HEK293 (cell line): ENCODE measurements around the gene LRSAM1.

ENCODE experiments used
- CTCF ChIA-PET: fragments of 350-600 bp; formaldehyde crosslinking; extraction: SDS; loops from one replicate; lab custom pipeline; 2021; ENCODE audit warnings: antibody characterized with exemption; lab: Yijun Ruan, JAX
- POLR2A ChIA-PET: fragments of 300-600 bp; formaldehyde crosslinking; extraction: SDS; loops from one replicate; lab custom pipeline; 2020; ENCODE audit warnings: antibody characterized with exemption, inconsistent platforms; lab: Yijun Ruan, JAX
- H3K27ac ChIP-seq: fragments of 200-500 bp; sonication (Bioruptor generic); 2 replicates; pipeline ENCODE4 v1.5.1; 2014; ENCODE audit warnings: low read depth, low read length, control low read depth, inconsistent platforms; ENCODE audit errors: extremely low read depth
- H3K36me3 ChIP-seq, 2 experiments: fragments of 200-500 bp in 1 of 2; sonication (Bioruptor generic) in 1 of 2; 1 replicate in 1 of 2; 2 replicates in 1 of 2; pipeline ENCODE4 v1.5.1; 2014 to 2017; ENCODE audit warnings: inconsistent platforms in 2 of 2, low read length in 2 of 2; ENCODE audit not compliant: control insufficient read depth in 2 of 2, insufficient read depth in 1 of 2
- H3K4me1 ChIP-seq: fragments of 200-500 bp; sonication (Bioruptor generic); 2 replicates; pipeline ENCODE4 v1.5.1; 2014; ENCODE audit warnings: mild to moderate bottlenecking, low read length, inconsistent platforms; ENCODE audit not compliant: control insufficient read depth, insufficient read depth
- H3K4me3 ChIP-seq: 2 replicates; pipeline ENCODE4 v1.5.1; 2011; ENCODE audit warnings: low read depth, mild to moderate bottlenecking, control low read depth, low read length, moderate library complexity
- H3K9me3 ChIP-seq: fragments of 200-500 bp; sonication (Bioruptor generic); 2 replicates; pipeline ENCODE4 v1.5.1; 2014; ENCODE audit warnings: low read depth, low read length, inconsistent platforms; ENCODE audit not compliant: control insufficient read depth, insufficient read depth
- CTCF ChIP-seq: fragments of 450-650 bp; formaldehyde crosslinking; IDR thresholded peaks from 2 replicates; pipeline ENCODE4 v1.5.1; 2016; ENCODE audit warnings: missing biosample characterization, missing genetic modification characterization
- INSM2 ChIP-seq: fragments of 450-650 bp; formaldehyde crosslinking; IDR thresholded peaks from 2 replicates; pipeline ENCODE4 v1.5.1; 2016; ENCODE audit warnings: missing biosample characterization, missing genetic modification characterization
- KLF7 ChIP-seq: fragments of 450-650 bp; formaldehyde crosslinking; IDR thresholded peaks from 2 replicates; pipeline ENCODE4 v1.5.1; 2016; ENCODE audit warnings: missing biosample characterization, missing genetic modification characterization, borderline replicate concordance
- PRDM6 ChIP-seq: fragments of 450-650 bp; formaldehyde crosslinking; IDR thresholded peaks from 2 replicates; pipeline ENCODE4 v1.5.1; 2017; ENCODE audit warnings: missing biosample characterization, missing genetic modification characterization
- REPIN1 ChIP-seq: fragments of 450-650 bp; formaldehyde crosslinking; IDR thresholded peaks from 2 replicates; pipeline ENCODE4 v1.5.1; 2017; ENCODE audit warnings: missing biosample characterization, missing genetic modification characterization, low read depth
- ZBTB49 ChIP-seq: fragments of 450-650 bp; formaldehyde crosslinking; IDR thresholded peaks from 2 replicates; pipeline ENCODE4 v1.5.1; 2016; ENCODE audit warnings: missing biosample characterization, missing genetic modification characterization, low read depth
- ZNF121 ChIP-seq: fragments of 450-650 bp; formaldehyde crosslinking; IDR thresholded peaks from 2 replicates; pipeline ENCODE4 v1.5.1; 2016; ENCODE audit warnings: missing biosample characterization, missing genetic modification characterization
- ZNF18 ChIP-seq: fragments of 450-650 bp; formaldehyde crosslinking; IDR thresholded peaks from 2 replicates; pipeline ENCODE4 v1.5.1; 2016; ENCODE audit warnings: missing biosample characterization, missing genetic modification characterization
- ZNF214 ChIP-seq: fragments of 450-650 bp; formaldehyde crosslinking; IDR thresholded peaks from 2 replicates; pipeline ENCODE4 v1.5.1; 2017; ENCODE audit warnings: missing biosample characterization, mild to moderate bottlenecking, missing genetic modification characterization, borderline replicate concordance
- ZNF311 ChIP-seq: fragments of 450-650 bp; formaldehyde crosslinking; IDR thresholded peaks from 2 replicates; pipeline ENCODE4 v1.5.1; 2017; ENCODE audit warnings: missing biosample characterization, missing genetic modification characterization, borderline replicate concordance
- ZNF423 ChIP-seq: fragments of 450-650 bp; formaldehyde crosslinking; IDR thresholded peaks from 2 replicates; pipeline ENCODE4 v1.5.1; 2016; ENCODE audit warnings: missing biosample characterization, missing genetic modification characterization
- ZNF449 ChIP-seq: fragments of 450-650 bp; formaldehyde crosslinking; IDR thresholded peaks from 2 replicates; pipeline ENCODE4 v1.5.1; 2017; ENCODE audit warnings: missing biosample characterization, mild to moderate bottlenecking, missing genetic modification characterization, moderate library complexity
- ZNF488 ChIP-seq: fragments of 450-650 bp; formaldehyde crosslinking; IDR thresholded peaks from 2 replicates; pipeline ENCODE4 v1.5.1; 2016; ENCODE audit warnings: missing biosample characterization, missing genetic modification characterization
- ZNF514 ChIP-seq: fragments of 450-650 bp; formaldehyde crosslinking; IDR thresholded peaks from 2 replicates; pipeline ENCODE4 v1.5.1; 2016; ENCODE audit warnings: missing biosample characterization, missing genetic modification characterization
- ZNF585B ChIP-seq: fragments of 450-650 bp; formaldehyde crosslinking; IDR thresholded peaks from 2 replicates; pipeline ENCODE4 v1.5.1; 2016; ENCODE audit warnings: missing biosample characterization, missing genetic modification characterization
- ZNF624 ChIP-seq: fragments of 450-650 bp; formaldehyde crosslinking; IDR thresholded peaks from 2 replicates; pipeline ENCODE4 v1.5.1; 2017; ENCODE audit warnings: missing biosample characterization, missing genetic modification characterization
- ZNF692 ChIP-seq: fragments of 450-650 bp; formaldehyde crosslinking; IDR thresholded peaks from 2 replicates; pipeline ENCODE4 v1.5.1; 2016; ENCODE audit warnings: missing biosample characterization, missing genetic modification characterization
- ZSCAN30 ChIP-seq: fragments of 450-650 bp; IDR thresholded peaks from 2 replicates; pipeline ENCODE4 v1.5.1; 2018; ENCODE audit warnings: missing biosample characterization, mild to moderate bottlenecking, missing genetic modification characterization, moderate library complexity

The LRSAM1 gene

GRCh38 chr9:127518091-127518856, 67.0 kb downstream of the LRSAM1 start:
- Histone ChIP-seq H3K9me3 (no peaks in the 10 kb centered on the region), H3K4me1 (no peaks in the 10 kb centered on the region), H3K27ac (no peak overlapping the region), H3K36me3 (peaks cover 0 to 48% of the 10 kb centered on the region in 2 experiments; a peak in 2 of 3 replicates), H3K4me3 (no peak overlapping the region)
- POLR2A ChIA-PET, result no interaction called here
- CTCF ChIA-PET, result interaction anchor here (0.9 kb wide), 1 partner anchor 217 kb away, joined by 3 read pairs; the partner anchor contains the start of gene TOR2A
- TF ChIP-seq ZNF449 (tag by site-specific recombination) (no peak), ZNF514 (tag by site-specific recombination) (no peak), REPIN1 (tag by site-specific recombination) (no peak), KLF7 (tag by site-specific recombination) (no peak), ZNF585B (tag by site-specific recombination) (no peak), PRDM6 (tag by site-specific recombination) (no peak), ZNF692 (no peak), ZNF311 (tag by site-specific recombination) (no peak), CTCF (tag by site-specific recombination) (no peak), ZNF624 (tag by site-specific recombination) (no peak), ZBTB49 (tag by site-specific recombination) (no peak), ZNF214 (tag by site-specific recombination) (no peak), ZSCAN30 (tag by site-specific recombination) (no peak), ZNF18 (no peak), INSM2 (tag by site-specific recombination) (no peak), ZNF121 (tag by site-specific recombination) (no peak), ZNF423 (tag by site-specific recombination) (no peak), ZNF488 (tag by site-specific recombination) (no peak)
